Stomach (tissue), 4 donors: ENCODE measurements around the gene RNASE7.

Source experiments
- CTCF ChIP-seq, 7 experiments: fragments of 450-650 bp in 4 of 7; fragments of 200-600 bp in 3 of 7; sonication (generic) in 3 of 7; IDR thresholded peaks; one replicate each; pipeline ENCODE4 v1.5.1; 2016 to 2019; ENCODE audit warnings: antibody characterized with exemption in 7 of 7, control low read depth in 2 of 7, mild to moderate bottlenecking in 1 of 7
- EP300 ChIP-seq: sonication (generic); formaldehyde crosslinking; IDR thresholded peaks from one replicate; pipeline ENCODE4 v1.6.1; 2017; ENCODE audit warnings: antibody characterized with exemption
- POLR2A ChIP-seq, 4 donors: fragments of 450-650 bp; IDR thresholded peaks; one replicate each; pipeline ENCODE4 v1.6.1; 2016; ENCODE audit warnings: antibody characterized with exemption in 4 of 4, control low read depth in 2 of 4, mild to moderate bottlenecking in 1 of 4, moderate library complexity in 1 of 4
- POLR2AphosphoS5 ChIP-seq, 3 donors: sonication (generic); formaldehyde crosslinking; IDR thresholded peaks; one replicate each; pipeline ENCODE4 v1.6.1; 2016; ENCODE audit warnings: antibody characterized with exemption in 3 of 3

DNA sequence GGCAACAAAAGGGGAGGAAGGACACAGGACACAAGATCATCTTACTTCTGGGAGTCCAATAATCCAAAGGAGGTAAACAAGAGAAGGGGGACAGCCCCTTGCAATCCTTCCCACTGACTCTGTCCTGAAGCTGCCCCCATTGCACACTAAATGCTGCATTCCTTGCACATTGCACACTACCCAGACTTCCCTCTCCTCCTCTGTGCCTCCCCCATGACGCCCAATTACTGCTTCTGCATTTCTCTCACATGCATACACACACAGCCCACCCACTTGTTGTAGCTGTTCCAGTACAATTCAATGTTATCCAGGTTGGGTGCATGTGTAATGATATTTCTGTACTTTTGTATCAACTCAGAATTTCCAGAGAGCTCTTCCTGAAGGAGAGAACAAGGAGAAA, 22.8 kb upstream of the RNASE7 start:
- no peak for TF ChIP-seq POLR2A (IDR thresholded peaks at IDR 0.05)
- TF ChIP-seq CTCF (IDR thresholded peaks at IDR 0.05) = no peak
- TF ChIP-seq POLR2AphosphoS5 (IDR thresholded peaks at IDR 0.05) = no peak
- no peak for TF ChIP-seq EP300
